Liver (tissue), 9 donors: ENCODE results near the gene LRRC2. TPM values are rescaled to one million over a fixed set of nuclear protein-coding genes. Genes with fewer than 3 reads are reported as not detected.
A peak's percentile ranks its signal among the peaks of the same experiment; 100 is the strongest.

Experiments used
- DNase-seq: peaks from one replicate; pipeline ENCODE4 v3.0.0-alpha.2; 2017; ENCODE audit warnings: low spot score
- H3K27ac ChIP-seq, 2 donors: one replicate each; pipeline ENCODE4 v1.7.0; 2013; ENCODE audit warnings: inconsistent platforms in 2 of 2, low read length in 2 of 2, control low read depth in 1 of 2, low read depth in 1 of 2, mild to moderate bottlenecking in 1 of 2
- H3K27me3 ChIP-seq, 4 donors: one replicate each; pipeline versions ENCODE4 v1.6.1 to v1.7.0; 2013; ENCODE audit warnings: low read length in 3 of 4, inconsistent platforms in 1 of 4, mild to moderate bottlenecking in 1 of 4, moderate library complexity in 1 of 4; ENCODE audit not compliant: control insufficient read depth in 4 of 4, insufficient read depth in 4 of 4
- H3K36me3 ChIP-seq, 4 donors: one replicate each; pipeline versions ENCODE4 v1.6.1 to v1.7.0; 2013; ENCODE audit warnings: low read length in 3 of 4, mild to moderate bottlenecking in 3 of 4, low read depth in 1 of 4, moderate library complexity in 1 of 4; ENCODE audit not compliant: control insufficient read depth in 4 of 4, insufficient read depth in 3 of 4
- H3K4me1 ChIP-seq, 4 donors: one replicate each; pipeline versions ENCODE4 v1.6.1 to v1.7.0; 2013; ENCODE audit warnings: low read length in 3 of 4, mild to moderate bottlenecking in 3 of 4, moderate library complexity in 1 of 4; ENCODE audit not compliant: control insufficient read depth in 4 of 4, insufficient read depth in 4 of 4
- H3K4me3 ChIP-seq, 3 donors: one replicate each; pipeline versions ENCODE4 v1.6.1 to v1.7.0; 2013; ENCODE audit warnings: low read length in 3 of 3, control low read depth in 1 of 3, low read depth in 1 of 3, mild to moderate bottlenecking in 1 of 3
- H3K9ac ChIP-seq, 2 donors: one replicate each; pipeline ENCODE4 v1.7.0; 2013; ENCODE audit warnings: low read length in 2 of 2, mild to moderate bottlenecking in 2 of 2, moderate library complexity in 2 of 2, control low read depth in 1 of 2, low read depth in 1 of 2
- H3K9me3 ChIP-seq, 4 donors: one replicate each; pipeline versions ENCODE4 v1.6.1 to v1.7.0; 2013; ENCODE audit warnings: low read length in 3 of 4; ENCODE audit not compliant: control insufficient read depth in 4 of 4
- ATF3 ChIP-seq: IDR thresholded peaks from 2 replicates; pipeline ENCODE4 v1.6.1; 2016; ENCODE audit warnings: antibody characterized with exemption
- CTCF ChIP-seq: fragments of 150-350 bp; IDR thresholded peaks from 2 replicates; pipeline ENCODE4 v1.5.1; 2017; ENCODE audit warnings: improper control_type of control experiment, low read depth, low read length; ENCODE audit not compliant: missing input control
- FOXA1 ChIP-seq: IDR thresholded peaks from 2 replicates; pipeline ENCODE4 v1.6.1; 2016; ENCODE audit warnings: antibody characterized with exemption
- FOXA2 ChIP-seq: IDR thresholded peaks from 2 replicates; pipeline ENCODE4 v1.6.1; 2016; ENCODE audit warnings: antibody characterized with exemption
- GABPA ChIP-seq, 2 donors: IDR thresholded peaks in 1 of 2; conservative IDR thresholded peaks in 1 of 2; 2 replicates each; pipeline ENCODE4 v1.6.1; 2016; ENCODE audit warnings: antibody characterized with exemption in 2 of 2, mild to moderate bottlenecking in 1 of 2, moderate library complexity in 1 of 2
- HNF4A ChIP-seq, 2 donors: conservative IDR thresholded peaks; 2 replicates each; pipeline ENCODE4 v1.6.1; 2016; ENCODE audit warnings: antibody characterized with exemption in 2 of 2, mild to moderate bottlenecking in 2 of 2
- HNF4G ChIP-seq: IDR thresholded peaks from 2 replicates; pipeline ENCODE4 v1.6.1; 2016; ENCODE audit warnings: antibody characterized with exemption
- JUND ChIP-seq, 2 donors: IDR thresholded peaks; 2 replicates each; pipeline ENCODE4 v1.6.1; 2016; ENCODE audit warnings: antibody characterized with exemption in 2 of 2
- NR2F2 ChIP-seq: IDR thresholded peaks from 2 replicates; pipeline ENCODE4 v1.6.1; 2016; ENCODE audit warnings: antibody characterized with exemption
- RAD21 ChIP-seq, 2 donors: IDR thresholded peaks; 2 replicates each; pipeline ENCODE4 v1.6.1; 2016; ENCODE audit warnings: antibody characterized with exemption in 2 of 2, mild to moderate bottlenecking in 2 of 2
- REST ChIP-seq: IDR thresholded peaks from 2 replicates; pipeline ENCODE4 v1.6.1; 2016; ENCODE audit warnings: antibody characterized with exemption, mild to moderate bottlenecking
- RXRA ChIP-seq, 2 donors: IDR thresholded peaks; 2 replicates each; pipeline ENCODE4 v1.6.1; 2017 to 2018; ENCODE audit warnings: antibody characterized with exemption in 2 of 2, mild to moderate bottlenecking in 1 of 2
- SP1 ChIP-seq: IDR thresholded peaks from 2 replicates; pipeline ENCODE4 v1.6.1; 2018; ENCODE audit warnings: antibody characterized with exemption, mild to moderate bottlenecking
- TAF1 ChIP-seq: conservative IDR thresholded peaks from 2 replicates; pipeline ENCODE4 v1.6.1; 2016; ENCODE audit warnings: antibody characterized with exemption, mild to moderate bottlenecking
- WGBS: extraction: QIAGEN DNeasy Blood & Tissue Kit; methylation state at CpG from one replicate; pipeline ENCODE4 v1.1.7; 2013; 5-methylcytosine and 5-hydroxymethylcytosine counted together
- polyA plus RNA-seq, 2 donors: library from polyadenylated mRNA; stranded (reverse) in 1 of 2; unstranded in 1 of 2; fragments of 200-250 nt in 1 of 2; fragments of >200 nt in 1 of 2; fragmentation: Nextera tagmentation in 1 of 2; extraction: Ambion mirVana in 1 of 2; gene quantifications; one replicate each; pipeline versions ENCODE4 v1.2.1 to v1.2.3, GENCODE V29; 2013 to 2015
- total RNA-seq, 2 donors: library from RNA; depleted of rRNA; stranded (reverse); fragments of >200 nt; gene quantifications; one replicate each; pipeline ENCODE4 v1.2.3, GENCODE V29; 2014
- TF ChIP-seq, protein P1 (sequence below): IDR thresholded peaks from 2 replicates; pipeline ENCODE4 v1.6.1; 2016; ENCODE audit warnings: antibody characterized with exemption
- TF ChIP-seq, protein P2 (sequence below): IDR thresholded peaks from 2 replicates; pipeline ENCODE4 v1.6.1; 2016; ENCODE audit warnings: antibody characterized with exemption
- donor health status: healthy.
- donor health status: healthy.
- donor health status: healthy.
- donor health status: healthy.
- donor health status: healthy.

The LRRC2 gene
- total and polyA plus RNA-seq, 4 donors = 0.93 to 7.6 (median 4.2) TPM

- H3K36me3 ChIP-seq = no peaks in the 10 kb centered on the region
- no peaks in the 10 kb centered on the region for H3K9me3 ChIP-seq
- no peaks in the 10 kb centered on the region for H3K27me3 ChIP-seq
- no peak overlapping the region for H3K4me3 ChIP-seq
- H3K4me1 ChIP-seq = peaks cover 13 to 45% (median 39%) of the 10 kb centered on the region in 4 donors
- H3K27ac ChIP-seq = no peak overlapping the region
- DNase-seq = no peak
- WGBS = 53% methylated on average over 7 of the region's 7 CpGs
- no peak overlapping the region for H3K9ac ChIP-seq
- peak in 1 of 2 donors; percentile 29 for TF ChIP-seq RXRA (IDR thresholded peaks at IDR 0.05)
- TF ChIP-seq, protein P1, sequence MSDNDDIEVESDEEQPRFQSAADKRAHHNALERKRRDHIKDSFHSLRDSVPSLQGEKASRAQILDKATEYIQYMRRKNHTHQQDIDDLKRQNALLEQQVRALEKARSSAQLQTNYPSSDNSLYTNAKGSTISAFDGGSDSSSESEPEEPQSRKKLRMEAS = no peak
Measured at GRCh38 chr3:46503200-46503874, 62.8 kb downstream of the LRRC2 start.

GRCh38 chr3:46501702-46502101 lies 64.4 kb downstream of the LRRC2 start:
- no peaks in the 10 kb centered on the region for H3K9me3 ChIP-seq
- peak overlapping the region; percentile 22 to 55 for H3K27ac ChIP-seq
- H3K4me1 ChIP-seq = peaks cover 17 to 60% (median 50%) of the 10 kb centered on the region in 4 donors
- WGBS = 54% methylated on average over 4 of the region's 4 CpGs
- H3K4me3 ChIP-seq = no peak overlapping the region
- no peaks in the 10 kb centered on the region for H3K27me3 ChIP-seq
- H3K9ac ChIP-seq = peak overlapping the region in 1 of 2 donors; percentile 5
- TF ChIP-seq, protein P1 = no peak
- TF ChIP-seq HNF4G (no peak), RAD21 (IDR thresholded peaks at IDR 0.05) (no peak), FOXA2 (no peak), CTCF (no peak), HNF4A (conservative IDR thresholded peaks at IDR 0.05) (no peak)
- H3K36me3 ChIP-seq = no peaks in the 10 kb centered on the region
- no peak for DNase-seq

DNA sequence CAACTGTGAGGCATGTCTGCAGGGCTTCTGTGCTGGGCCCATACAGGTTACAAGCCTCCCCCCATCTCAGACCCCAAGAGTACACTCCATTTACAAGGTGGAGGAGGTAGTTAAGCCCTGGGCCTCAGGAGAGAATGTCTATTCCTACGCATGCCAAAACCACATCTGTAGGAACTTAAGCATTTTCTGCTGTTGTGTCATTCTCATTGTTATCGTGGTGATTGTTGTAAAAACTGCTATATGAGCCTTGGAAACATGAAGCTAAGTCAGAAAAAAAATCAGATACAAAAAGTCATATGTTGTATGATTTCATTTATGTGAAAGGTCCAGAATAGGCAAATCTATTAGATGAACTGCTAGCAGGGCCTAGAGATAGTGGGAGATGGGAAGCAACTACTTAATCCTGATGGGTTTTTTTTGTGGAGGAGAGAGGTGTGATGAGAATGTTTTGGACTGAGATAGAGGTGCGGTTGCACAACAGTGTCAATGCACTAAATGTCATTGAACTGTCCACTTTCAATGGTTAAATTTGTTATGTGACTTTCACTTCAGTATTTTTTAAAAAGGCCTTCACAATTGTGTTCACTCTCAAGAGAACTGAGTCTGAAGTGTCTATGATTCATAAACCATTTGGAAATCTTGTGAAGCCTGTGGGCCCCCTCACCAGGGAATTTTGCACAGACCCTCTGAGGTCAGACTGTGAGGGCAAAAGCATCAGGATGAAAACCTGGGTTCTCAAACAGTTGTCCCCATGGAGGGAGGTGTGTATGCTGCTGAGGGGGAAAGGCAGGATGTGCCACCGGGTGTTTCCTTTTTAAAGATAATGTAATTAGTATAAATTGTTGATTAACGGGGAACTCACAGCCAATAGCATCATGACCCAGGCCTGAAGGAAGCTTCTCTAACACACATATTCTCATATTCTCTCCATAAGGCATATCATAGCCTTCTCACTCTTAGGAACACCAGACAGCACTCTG lies 65.2 kb downstream of the LRRC2 start:
- Histone ChIP-seq H3K4me1 (peaks cover 17 to 68% (median 58%) of the 10 kb centered on the region in 4 donors), H3K27ac (peak overlapping the region; percentile 25 to 69), H3K4me3 (peak overlapping the region; percentile 1 to 51 (median 51)), H3K36me3 (no peaks in the 10 kb centered on the region), H3K9me3 (no peaks in the 10 kb centered on the region), H3K9ac (peak overlapping the region; percentile 31 to 64), H3K27me3 (no peaks in the 10 kb centered on the region)
- no peak for DNase-seq
- 28% methylated on average over 5 of the region's 5 CpGs for WGBS
- TF ChIP-seq, protein P1 = peak; percentile 26
- TF ChIP-seq NR2F2 (peak; percentile 13), FOXA1 (no peak), JUND (IDR thresholded peaks at IDR 0.05) (peak in 1 of 2 donors; percentile 20), FOXA2 (no peak), TAF1 (no peak), RAD21 (IDR thresholded peaks at IDR 0.05) (peak in 1 of 2 donors; percentile 27), GABPA (IDR thresholded peaks at IDR 0.05 in 1 of 2, conservative IDR thresholded peaks at IDR 0.05 in 1 of 2) (no peak), SP1 (peak; percentile 41), ATF3 (no peak), REST (no peak)
- TF ChIP-seq, protein P2, sequence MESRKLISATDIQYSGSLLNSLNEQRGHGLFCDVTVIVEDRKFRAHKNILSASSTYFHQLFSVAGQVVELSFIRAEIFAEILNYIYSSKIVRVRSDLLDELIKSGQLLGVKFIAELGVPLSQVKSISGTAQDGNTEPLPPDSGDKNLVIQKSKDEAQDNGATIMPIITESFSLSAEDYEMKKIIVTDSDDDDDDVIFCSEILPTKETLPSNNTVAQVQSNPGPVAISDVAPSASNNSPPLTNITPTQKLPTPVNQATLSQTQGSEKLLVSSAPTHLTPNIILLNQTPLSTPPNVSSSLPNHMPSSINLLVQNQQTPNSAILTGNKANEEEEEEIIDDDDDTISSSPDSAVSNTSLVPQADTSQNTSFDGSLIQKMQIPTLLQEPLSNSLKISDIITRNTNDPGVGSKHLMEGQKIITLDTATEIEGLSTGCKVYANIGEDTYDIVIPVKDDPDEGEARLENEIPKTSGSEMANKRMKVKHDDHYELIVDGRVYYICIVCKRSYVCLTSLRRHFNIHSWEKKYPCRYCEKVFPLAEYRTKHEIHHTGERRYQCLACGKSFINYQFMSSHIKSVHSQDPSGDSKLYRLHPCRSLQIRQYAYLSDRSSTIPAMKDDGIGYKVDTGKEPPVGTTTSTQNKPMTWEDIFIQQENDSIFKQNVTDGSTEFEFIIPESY = no peak
